Hepatocyte (in vitro differentiated cells): ENCODE results near the gene CDK4.

Experiments used
- EZH2 ChIP-seq: fragments of 200-600 bp; sonication (generic); IDR thresholded peaks from 2 replicates; pipeline ENCODE4 v1.6.1; 2016; ENCODE audit warnings: antibody characterized with exemption, mild to moderate bottlenecking, borderline replicate concordance
- TF ChIP-seq, protein P1 (sequence below): fragments of 200-600 bp; sonication (generic); IDR thresholded peaks from 2 replicates; pipeline ENCODE4 v1.5.1; 2016; ENCODE audit warnings: antibody characterized with exemption, mild to moderate bottlenecking; ENCODE audit not compliant: poor library complexity

DNA sequence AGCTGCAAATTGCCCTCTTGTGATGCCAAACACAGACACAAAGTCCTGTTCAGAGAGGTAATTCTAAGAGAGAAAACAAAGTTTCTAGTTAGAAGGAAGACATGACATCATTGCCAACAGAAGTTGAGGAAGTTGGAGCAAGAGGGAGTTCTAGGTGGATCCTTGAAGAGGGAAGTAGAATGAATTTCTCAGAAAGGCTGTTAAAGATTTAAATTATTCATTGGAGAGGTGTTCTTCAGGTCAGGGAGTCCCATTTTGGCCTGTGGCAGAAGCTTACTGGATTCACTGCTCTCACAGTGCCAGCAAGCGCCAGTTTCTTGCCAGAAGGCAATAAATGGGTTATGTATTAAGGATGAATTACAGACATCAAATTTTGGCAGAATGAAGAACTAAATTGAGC, 45.8 kb upstream of the CDK4 start:
- TF ChIP-seq, protein P1, sequence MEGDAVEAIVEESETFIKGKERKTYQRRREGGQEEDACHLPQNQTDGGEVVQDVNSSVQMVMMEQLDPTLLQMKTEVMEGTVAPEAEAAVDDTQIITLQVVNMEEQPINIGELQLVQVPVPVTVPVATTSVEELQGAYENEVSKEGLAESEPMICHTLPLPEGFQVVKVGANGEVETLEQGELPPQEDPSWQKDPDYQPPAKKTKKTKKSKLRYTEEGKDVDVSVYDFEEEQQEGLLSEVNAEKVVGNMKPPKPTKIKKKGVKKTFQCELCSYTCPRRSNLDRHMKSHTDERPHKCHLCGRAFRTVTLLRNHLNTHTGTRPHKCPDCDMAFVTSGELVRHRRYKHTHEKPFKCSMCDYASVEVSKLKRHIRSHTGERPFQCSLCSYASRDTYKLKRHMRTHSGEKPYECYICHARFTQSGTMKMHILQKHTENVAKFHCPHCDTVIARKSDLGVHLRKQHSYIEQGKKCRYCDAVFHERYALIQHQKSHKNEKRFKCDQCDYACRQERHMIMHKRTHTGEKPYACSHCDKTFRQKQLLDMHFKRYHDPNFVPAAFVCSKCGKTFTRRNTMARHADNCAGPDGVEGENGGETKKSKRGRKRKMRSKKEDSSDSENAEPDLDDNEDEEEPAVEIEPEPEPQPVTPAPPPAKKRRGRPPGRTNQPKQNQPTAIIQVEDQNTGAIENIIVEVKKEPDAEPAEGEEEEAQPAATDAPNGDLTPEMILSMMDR = no peak
- TF ChIP-seq EZH2 = no peak
